Loucy (cell line): ENCODE measurements around the gene IGFBP6.

ENCODE experiments used
- H2AFZ ChIP-seq: fragments of 200-600 bp; sonication (generic); 2 replicates; pipeline ENCODE4 v1.6.0; 2016; ENCODE audit warnings: antibody characterized with exemption, mild to moderate bottlenecking, low read length, moderate library complexity
- H3F3A ChIP-seq: fragments of 200-600 bp; 2 replicates; pipeline ENCODE4 v1.6.0; 2016; ENCODE audit warnings: antibody characterized with exemption, low read depth, mild to moderate bottlenecking
- H3K27me3 ChIP-seq: fragments of 200-600 bp; sonication (generic); 2 replicates; pipeline ENCODE4 v1.6.1; 2014; ENCODE audit warnings: low read length, mild to moderate bottlenecking; ENCODE audit not compliant: insufficient read depth, poor library complexity, severe bottlenecking
- H3K36me3 ChIP-seq: fragments of 200-600 bp; sonication (generic); 2 replicates; pipeline ENCODE4 v1.6.1; 2016; ENCODE audit warnings: low read length; ENCODE audit not compliant: insufficient read depth
- H3K4me1 ChIP-seq: fragments of 200-600 bp; sonication (generic); 2 replicates; pipeline ENCODE4 v1.5.1; 2014; ENCODE audit warnings: low read length, mild to moderate bottlenecking; ENCODE audit not compliant: insufficient read depth, poor library complexity, severe bottlenecking
- H3K4me2 ChIP-seq: fragments of 200-600 bp; sonication (generic); 2 replicates; pipeline ENCODE4 v1.6.0; 2014; ENCODE audit warnings: antibody characterized with exemption, low read length, low read depth, mild to moderate bottlenecking; ENCODE audit not compliant: poor library complexity, severe bottlenecking
- H3K4me3 ChIP-seq: fragments of 200-600 bp; sonication (generic); 2 replicates; pipeline ENCODE4 v1.5.1; 2014; ENCODE audit warnings: low read length, mild to moderate bottlenecking, mixed read lengths; ENCODE audit not compliant: poor library complexity, severe bottlenecking
- H3K79me2 ChIP-seq: fragments of 200-600 bp; sonication (generic); 2 replicates; pipeline ENCODE4 v1.6.1; 2014; ENCODE audit warnings: low read length; ENCODE audit not compliant: insufficient read depth
- H3K9ac ChIP-seq: fragments of 200-600 bp; sonication (generic); 2 replicates; pipeline ENCODE4 v1.6.0; 2014; ENCODE audit warnings: mild to moderate bottlenecking, low read depth, low read length, moderate library complexity; ENCODE audit not compliant: poor library complexity, severe bottlenecking
- H3K9me2 ChIP-seq: fragments of 200-600 bp; sonication (generic); replicated peaks from 2 replicates; pipeline ENCODE4 v1.6.1; 2016; ENCODE audit warnings: low read depth, low read length, mixed read lengths
- H3K9me3 ChIP-seq: fragments of 200-600 bp; sonication (generic); 2 replicates; pipeline ENCODE4 v1.6.1; 2014; ENCODE audit warnings: mild to moderate bottlenecking, antibody characterized with exemption, low read length, low read depth; ENCODE audit not compliant: insufficient read depth
- H4K20me1 ChIP-seq: fragments of 200-600 bp; sonication (generic); 2 replicates; pipeline ENCODE4 v1.6.0; 2014; ENCODE audit warnings: antibody characterized with exemption, low read length, mild to moderate bottlenecking; ENCODE audit not compliant: insufficient read depth, poor library complexity, severe bottlenecking
- EZH2phosphoT487 ChIP-seq: fragments of 200-600 bp; IDR thresholded peaks from 2 replicates; pipeline ENCODE4 v1.6.1; 2018; ENCODE audit warnings: antibody characterized with exemption, mild to moderate bottlenecking, moderate library complexity, borderline replicate concordance
- TF ChIP-seq, protein P1 (sequence below): fragments of 200-600 bp; sonication (generic); conservative IDR thresholded peaks from 2 replicates; pipeline ENCODE4 v1.5.1; 2014; ENCODE audit warnings: mild to moderate bottlenecking, antibody characterized with exemption, low read length

IGFBP6 gene

GRCh38 chr12:53124352-53124723 lies 26.9 kb downstream of the IGFBP6 start:
- no peaks in the 10 kb centered on the region for H3F3A ChIP-seq
- H3K36me3 ChIP-seq: no peaks in the 10 kb centered on the region
- no peaks in the 10 kb centered on the region for H3K9me3 ChIP-seq
- no peaks in the 10 kb centered on the region for H3K27me3 ChIP-seq
- no peaks in the 10 kb centered on the region for H3K79me2 ChIP-seq
- no peak overlapping the region for H3K4me3 ChIP-seq
- no peaks in the 10 kb centered on the region for H3K9me2 ChIP-seq
- H3K4me2 ChIP-seq: no peak overlapping the region
- no peak overlapping the region for H2AFZ ChIP-seq
- H3K4me1 ChIP-seq: no peaks in the 10 kb centered on the region
- TF ChIP-seq, protein P1, sequence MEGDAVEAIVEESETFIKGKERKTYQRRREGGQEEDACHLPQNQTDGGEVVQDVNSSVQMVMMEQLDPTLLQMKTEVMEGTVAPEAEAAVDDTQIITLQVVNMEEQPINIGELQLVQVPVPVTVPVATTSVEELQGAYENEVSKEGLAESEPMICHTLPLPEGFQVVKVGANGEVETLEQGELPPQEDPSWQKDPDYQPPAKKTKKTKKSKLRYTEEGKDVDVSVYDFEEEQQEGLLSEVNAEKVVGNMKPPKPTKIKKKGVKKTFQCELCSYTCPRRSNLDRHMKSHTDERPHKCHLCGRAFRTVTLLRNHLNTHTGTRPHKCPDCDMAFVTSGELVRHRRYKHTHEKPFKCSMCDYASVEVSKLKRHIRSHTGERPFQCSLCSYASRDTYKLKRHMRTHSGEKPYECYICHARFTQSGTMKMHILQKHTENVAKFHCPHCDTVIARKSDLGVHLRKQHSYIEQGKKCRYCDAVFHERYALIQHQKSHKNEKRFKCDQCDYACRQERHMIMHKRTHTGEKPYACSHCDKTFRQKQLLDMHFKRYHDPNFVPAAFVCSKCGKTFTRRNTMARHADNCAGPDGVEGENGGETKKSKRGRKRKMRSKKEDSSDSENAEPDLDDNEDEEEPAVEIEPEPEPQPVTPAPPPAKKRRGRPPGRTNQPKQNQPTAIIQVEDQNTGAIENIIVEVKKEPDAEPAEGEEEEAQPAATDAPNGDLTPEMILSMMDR: no peak
- TF ChIP-seq EZH2phosphoT487: no peak
- no peaks in the 10 kb centered on the region for H4K20me1 ChIP-seq
- H3K9ac ChIP-seq: no peak overlapping the region

DNA sequence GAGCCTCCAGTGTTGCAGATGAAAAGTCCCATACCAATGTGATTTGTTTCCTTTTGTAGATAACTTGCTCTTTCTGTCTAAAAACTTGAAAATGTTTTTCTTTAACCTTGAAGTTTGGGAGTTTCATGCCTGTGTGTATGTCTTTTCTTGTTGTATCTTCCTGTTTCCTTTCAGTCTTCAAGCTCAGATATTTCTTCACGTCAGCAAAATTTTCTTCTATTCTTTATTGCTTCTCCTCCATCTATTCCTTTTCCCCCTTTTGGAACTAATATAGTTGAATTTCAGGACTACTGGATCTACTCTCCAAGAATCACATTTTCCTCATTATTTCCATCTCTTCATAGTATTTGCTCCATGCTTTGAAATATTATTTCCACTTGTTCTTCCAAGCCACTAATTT lies 29.7 kb downstream of the IGFBP6 start:
- H3K4me2 ChIP-seq: no peak overlapping the region
- H3K4me1 ChIP-seq: no peaks in the 10 kb centered on the region
- H3K36me3 ChIP-seq: no peaks in the 10 kb centered on the region
- no peak for TF ChIP-seq EZH2phosphoT487
- TF ChIP-seq, protein P1: no peak
- no peaks in the 10 kb centered on the region for H4K20me1 ChIP-seq
- no peaks in the 10 kb centered on the region for H3K27me3 ChIP-seq
- no peak overlapping the region for H3K9ac ChIP-seq
- H3F3A ChIP-seq: no peaks in the 10 kb centered on the region
- no peaks in the 10 kb centered on the region for H3K9me2 ChIP-seq
- no peaks in the 10 kb centered on the region for H3K9me3 ChIP-seq
- no peak overlapping the region for H3K4me3 ChIP-seq
- no peaks in the 10 kb centered on the region for H3K79me2 ChIP-seq
- H2AFZ ChIP-seq: no peak overlapping the region

GRCh38 chr12:53128780-53129569 lies 31.5 kb downstream of the IGFBP6 start:
- Histone ChIP-seq H3K4me3 (no peak overlapping the region), H3K9me2 (no peaks in the 10 kb centered on the region), H3K4me1 (no peaks in the 10 kb centered on the region), H3K36me3 (no peaks in the 10 kb centered on the region), H3K4me2 (no peak overlapping the region), H2AFZ (no peak overlapping the region), H3K27me3 (no peaks in the 10 kb centered on the region), H3K79me2 (no peaks in the 10 kb centered on the region), H4K20me1 (no peaks in the 10 kb centered on the region), H3F3A (no peaks in the 10 kb centered on the region), H3K9me3 (no peaks in the 10 kb centered on the region), H3K9ac (no peak overlapping the region)
- no peak for TF ChIP-seq EZH2phosphoT487
- TF ChIP-seq, protein P1: no peak
